Inferior parietal cortex (tissue), 1 donor: ENCODE measurements around the gene FRS3.
"Not testable (repeated sequence)": the region's sequence is repeated elsewhere in the genome, so short reads cannot be mapped to it uniquely, and the experiment has no call there.

Experiments used
- DNase-seq: peaks from one replicate; pipeline ENCODE4 v3.0.0-alpha.2; 2016; ENCODE audit errors: extremely low spot score

The FRS3 gene

GRCh38 chr6:41779788-41780550, at the start of gene FRS3:
Gene FRS3, minus strand, starts transcription at chr6:41779900. Its CDS starts 2,913 bp downstream, at chr6:41776987.
- DNase-seq: peak; percentile 98

GRCh38 chr6:41826343-41827022, 46.8 kb upstream of the FRS3 start:
- DNase-seq: no peak

GRCh38 chr6:41824571-41825569, 45.2 kb upstream of the FRS3 start:
- no peak for DNase-seq

- no peak for DNase-seq
These were observed 43.5 kb upstream of the FRS3 start for GRCh38 chr6:41823178-41823577.

- no peak for DNase-seq
These were observed 42.3 kb upstream of the FRS3 start for GRCh38 chr6:41822021-41822420.

- DNase-seq: no peak
These were observed 41.6 kb upstream of the FRS3 start for GRCh38 chr6:41821266-41821665.

GRCh38 chr6:41818271-41819054, 38.8 kb upstream of the FRS3 start:
- no peak for DNase-seq

- DNase-seq: no peak
These were observed 35.9 kb upstream of the FRS3 start for GRCh38 chr6:41815587-41815986.

GRCh38 chr6:41814629-41815028, 34.9 kb upstream of the FRS3 start:
- no peak for DNase-seq

- no peak for DNase-seq
These were observed 34.3 kb upstream of the FRS3 start for GRCh38 chr6:41813956-41814355.

GRCh38 chr6:41813469-41813868, 33.8 kb upstream of the FRS3 start:
- no peak for DNase-seq

GRCh38 chr6:41811946-41812345, 32.2 kb upstream of the FRS3 start:
- DNase-seq: not testable (repeated sequence)

GRCh38 chr6:41811095-41811494, 31.4 kb upstream of the FRS3 start:
- DNase-seq: no peak

- no peak for DNase-seq
These were observed 26.4 kb upstream of the FRS3 start for GRCh38 chr6:41805830-41806774.

GRCh38 chr6:41801380-41801779, 21.7 kb upstream of the FRS3 start:
- DNase-seq: no peak

- no peak for DNase-seq
These were observed 19.8 kb upstream of the FRS3 start for GRCh38 chr6:41799559-41799911.

GRCh38 chr6:41798901-41799558, 19.3 kb upstream of the FRS3 start:
- DNase-seq: no peak

- DNase-seq: no peak
These were observed 16.8 kb upstream of the FRS3 start for GRCh38 chr6:41796474-41796873.

GRCh38 chr6:41791984-41792383, 12.3 kb upstream of the FRS3 start:
- no peak for DNase-seq

GRCh38 chr6:41791305-41791704, 11.6 kb upstream of the FRS3 start:
- no peak for DNase-seq
